ENCODE data around the gene FSD1L. TPM values are rescaled to one million over a fixed set of nuclear protein-coding genes. Genes with fewer than 3 reads are reported as not detected.

Gene FSD1L
- polyA plus RNA-seq (2013, experiment 1 of 2): 1.3 TPM
- polyA plus RNA-seq (2013, experiment 2 of 2): 1.2 TPM

GRCh38 chr9:105447814-105448812 lies at the start of gene FSD1L:
FSD1L (plus strand) TSS chr9:105448034; CDS start chr9:105448221, 187 bp downstream.
- Histone ChIP-seq H3K4me3 (ENCODE audit: low read length) (peak within 1 kb of the TSS; percentile 95), H2BK15ac (replicated peaks; ENCODE audit: low read depth) (no peak within 1 kb of the TSS), H3K36me3 (ENCODE audit: control insufficient read depth, insufficient read depth, low read length) (no peaks in the 10 kb centered on the region), H3K79me2 (ENCODE audit: control insufficient read depth, insufficient read depth, low read length) (peaks cover 12% of the 10 kb centered on the region), H3K18ac (ENCODE audit: low read length) (peak within 1 kb of the TSS; percentile 53), H3K4me2 (ENCODE audit: low read length) (peak within 1 kb of the TSS; percentile 77), H2AK5ac (ENCODE audit: low read length) (no peak within 1 kb of the TSS), H3K79me1 (ENCODE audit: low read length) (peaks cover 8% of the 10 kb centered on the region), H2BK5ac (ENCODE audit: low read length) (peak within 1 kb of the TSS; percentile 39), H3K27me3 (ENCODE audit: insufficient read depth, low read length, poor library complexity) (no peaks in the 10 kb centered on the region), H3K4me1 (ENCODE audit: control insufficient read depth, low read depth, low read length) (no peaks in the 10 kb centered on the region), H3K9ac (ENCODE audit: low read length) (peak within 1 kb of the TSS; percentile 96), H3K4ac (ENCODE audit: low read depth, low read length) (peak within 1 kb of the TSS; percentile 37), H4K8ac (ENCODE audit: low read depth, low read length) (no peak within 1 kb of the TSS), H4K5ac (ENCODE audit: low read length) (no peak within 1 kb of the TSS), H3K56ac (ENCODE audit: low read length) (peak within 1 kb of the TSS; percentile 99), H3K27ac (ENCODE audit: low read depth, low read length) (peak within 1 kb of the TSS; percentile 64), H2BK120ac (ENCODE audit: low read depth, low read length) (no peak within 1 kb of the TSS), H3K23ac (ENCODE audit: low read length) (no peak within 1 kb of the TSS)
- WGBS (ENCODE audit: extremely low coverage, insufficient coverage, low lambda C conversion rate): no CpG with 5 or more reads among the region's 87 CpGs
- DNase-seq: peak; percentile 94

DNA sequence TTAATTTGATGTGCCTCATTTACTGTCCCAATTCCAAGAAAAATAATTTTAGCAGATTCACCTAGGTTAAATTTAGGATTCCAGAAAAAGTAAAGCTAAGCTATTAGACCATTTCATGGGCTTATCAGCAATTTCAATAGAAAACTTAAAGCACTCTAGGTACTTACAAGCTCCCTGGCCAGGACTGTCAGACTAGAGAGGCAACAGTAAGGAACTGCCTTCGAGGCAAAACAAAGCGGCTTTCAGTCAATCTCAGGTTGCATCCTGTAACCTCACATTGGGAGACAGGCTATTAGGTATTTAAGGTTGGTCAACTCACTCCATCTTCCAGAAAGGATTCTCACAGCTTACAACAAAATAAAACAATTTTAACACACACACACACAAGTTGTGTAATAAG lies 48.7 kb upstream of the FSD1L start:
- Histone ChIP-seq H3K27ac (ENCODE audit: low read depth, low read length) (no peak overlapping the region), H3K79me2 (ENCODE audit: control insufficient read depth, insufficient read depth, low read length) (no peaks in the 10 kb centered on the region), H3K36me3 (ENCODE audit: control insufficient read depth, insufficient read depth, low read length) (no peaks in the 10 kb centered on the region), H2AK5ac (ENCODE audit: low read length) (no peak overlapping the region), H3K18ac (ENCODE audit: low read length) (no peak overlapping the region), H3K4ac (ENCODE audit: low read depth, low read length) (no peak overlapping the region), H3K4me1 (ENCODE audit: control insufficient read depth, low read depth, low read length) (peaks cover 3% of the 10 kb centered on the region), H2BK120ac (ENCODE audit: low read depth, low read length) (no peak overlapping the region), H4K5ac (ENCODE audit: low read length) (no peak overlapping the region), H3K23ac (ENCODE audit: low read length) (no peak overlapping the region), H3K79me1 (ENCODE audit: low read length) (no peaks in the 10 kb centered on the region), H3K4me2 (ENCODE audit: low read length) (no peak overlapping the region), H3K56ac (ENCODE audit: low read length) (no peak overlapping the region), H3K4me3 (ENCODE audit: low read length) (no peak overlapping the region), H2BK5ac (ENCODE audit: low read length) (no peak overlapping the region), H3K27me3 (ENCODE audit: insufficient read depth, low read length, poor library complexity) (no peaks in the 10 kb centered on the region), H2BK15ac (replicated peaks; ENCODE audit: low read depth) (no peak overlapping the region), H4K8ac (ENCODE audit: low read depth, low read length) (no peak overlapping the region), H3K9ac (ENCODE audit: low read length) (no peak overlapping the region)
- peak; percentile 32 for DNase-seq
- whole genome bisulfite sequencing (ENCODE audit: extremely low coverage, insufficient coverage, low lambda C conversion rate): no CpG with 5 or more reads among the region's 2 CpGs

GRCh38 chr9:105401651-105402050 lies 46.2 kb upstream of the FSD1L start:
- Histone ChIP-seq H3K36me3 (ENCODE audit: control insufficient read depth, insufficient read depth, low read length) (no peaks in the 10 kb centered on the region), H2AK5ac (ENCODE audit: low read length) (no peak overlapping the region), H3K4me1 (ENCODE audit: control insufficient read depth, low read depth, low read length) (peaks cover 3% of the 10 kb centered on the region), H3K79me2 (ENCODE audit: control insufficient read depth, insufficient read depth, low read length) (no peaks in the 10 kb centered on the region), H2BK120ac (ENCODE audit: low read depth, low read length) (no peak overlapping the region), H3K9ac (ENCODE audit: low read length) (no peak overlapping the region), H3K4ac (ENCODE audit: low read depth, low read length) (no peak overlapping the region), H4K5ac (ENCODE audit: low read length) (no peak overlapping the region), H3K27ac (ENCODE audit: low read depth, low read length) (no peak overlapping the region), H3K56ac (ENCODE audit: low read length) (no peak overlapping the region), H2BK15ac (replicated peaks; ENCODE audit: low read depth) (no peak overlapping the region), H2BK5ac (ENCODE audit: low read length) (no peak overlapping the region), H4K8ac (ENCODE audit: low read depth, low read length) (no peak overlapping the region), H3K4me2 (ENCODE audit: low read length) (no peak overlapping the region), H3K79me1 (ENCODE audit: low read length) (no peaks in the 10 kb centered on the region), H3K23ac (ENCODE audit: low read length) (no peak overlapping the region), H3K18ac (ENCODE audit: low read length) (no peak overlapping the region), H3K4me3 (ENCODE audit: low read length) (no peak overlapping the region), H3K27me3 (ENCODE audit: insufficient read depth, low read length, poor library complexity) (no peaks in the 10 kb centered on the region)
- peak; percentile 69 for DNase-seq
- no CpG with 5 or more reads among the region's 3 CpGs for WGBS (ENCODE audit: extremely low coverage, insufficient coverage, low lambda C conversion rate)

- H3K18ac ChIP-seq (ENCODE audit: low read length): no peak overlapping the region
- no peak overlapping the region for H3K56ac ChIP-seq (ENCODE audit: low read length)
- WGBS (ENCODE audit: extremely low coverage, insufficient coverage, low lambda C conversion rate): no CpG with 5 or more reads among the region's 6 CpGs
- H3K79me2 ChIP-seq (ENCODE audit: control insufficient read depth, insufficient read depth, low read length): no peaks in the 10 kb centered on the region
- no peaks in the 10 kb centered on the region for H3K36me3 ChIP-seq (ENCODE audit: control insufficient read depth, insufficient read depth, low read length)
- no peak overlapping the region for H3K9ac ChIP-seq (ENCODE audit: low read length)
- H2BK15ac ChIP-seq (replicated peaks; ENCODE audit: low read depth): no peak overlapping the region
- H3K23ac ChIP-seq (ENCODE audit: low read length): no peak overlapping the region
- no peaks in the 10 kb centered on the region for H3K79me1 ChIP-seq (ENCODE audit: low read length)
- H3K4ac ChIP-seq (ENCODE audit: low read depth, low read length): no peak overlapping the region
- H3K4me1 ChIP-seq (ENCODE audit: control insufficient read depth, low read depth, low read length): peaks cover 3% of the 10 kb centered on the region
- no peak overlapping the region for H3K4me2 ChIP-seq (ENCODE audit: low read length)
- no peak for DNase-seq
- no peak overlapping the region for H2BK120ac ChIP-seq (ENCODE audit: low read depth, low read length)
- H3K27ac ChIP-seq (ENCODE audit: low read depth, low read length): no peak overlapping the region
- H4K5ac ChIP-seq (ENCODE audit: low read length): no peak overlapping the region
- no peak overlapping the region for H3K4me3 ChIP-seq (ENCODE audit: low read length)
- no peak overlapping the region for H4K8ac ChIP-seq (ENCODE audit: low read depth, low read length)
- no peaks in the 10 kb centered on the region for H3K27me3 ChIP-seq (ENCODE audit: insufficient read depth, low read length, poor library complexity)
- no peak overlapping the region for H2BK5ac ChIP-seq (ENCODE audit: low read length)
- no peak overlapping the region for H2AK5ac ChIP-seq (ENCODE audit: low read length)
These were observed 44.1 kb upstream of the FSD1L start for GRCh38 chr9:105403552-105404248.

GRCh38 chr9:105405514-105406131 lies 42.2 kb upstream of the FSD1L start:
- Histone ChIP-seq H3K9ac (ENCODE audit: low read length) (no peak overlapping the region), H4K5ac (ENCODE audit: low read length) (no peak overlapping the region), H3K18ac (ENCODE audit: low read length) (no peak overlapping the region), H3K23ac (ENCODE audit: low read length) (no peak overlapping the region), H3K4me2 (ENCODE audit: low read length) (no peak overlapping the region), H3K27me3 (ENCODE audit: insufficient read depth, low read length, poor library complexity) (no peaks in the 10 kb centered on the region), H3K36me3 (ENCODE audit: control insufficient read depth, insufficient read depth, low read length) (no peaks in the 10 kb centered on the region), H2BK15ac (replicated peaks; ENCODE audit: low read depth) (no peak overlapping the region), H3K79me1 (ENCODE audit: low read length) (no peaks in the 10 kb centered on the region), H3K4ac (ENCODE audit: low read depth, low read length) (no peak overlapping the region), H2AK5ac (ENCODE audit: low read length) (no peak overlapping the region), H2BK5ac (ENCODE audit: low read length) (no peak overlapping the region), H4K8ac (ENCODE audit: low read depth, low read length) (no peak overlapping the region), H2BK120ac (ENCODE audit: low read depth, low read length) (no peak overlapping the region), H3K56ac (ENCODE audit: low read length) (no peak overlapping the region), H3K4me1 (ENCODE audit: control insufficient read depth, low read depth, low read length) (peaks cover 3% of the 10 kb centered on the region), H3K27ac (ENCODE audit: low read depth, low read length) (no peak overlapping the region), H3K4me3 (ENCODE audit: low read length) (no peak overlapping the region), H3K79me2 (ENCODE audit: control insufficient read depth, insufficient read depth, low read length) (no peaks in the 10 kb centered on the region)
- no peak for DNase-seq
- no CpG with 5 or more reads among the region's 6 CpGs for WGBS (ENCODE audit: extremely low coverage, insufficient coverage, low lambda C conversion rate)
